UCSD-AML1 (cell line): ENCODE results near the gene FBLL1.
A peak's percentile ranks its signal among the peaks of the same experiment; 100 is the strongest.
"Not testable (repeated sequence)": the region's sequence is repeated elsewhere in the genome, so short reads cannot be mapped to it uniquely, and the experiment has no call there.

Experiments used
- DNase-seq: peaks from one replicate; lab custom pipeline; 2025; ENCODE audit not compliant: unreplicated experiment; lab: John Stamatoyannopoulos, UW

FBLL1 gene

GRCh38 chr5:168528521-168529373 lies at the start of gene FBLL1:
FBLL1 (plus strand) TSS chr5:168529305; CDS start chr5:168529505, 200 bp downstream.
- no peak for DNase-seq

GRCh38 chr5:168480601-168481000 lies 48.5 kb upstream of the FBLL1 start:
- DNase-seq = no peak

- DNase-seq = no peak
Measured at GRCh38 chr5:168481330-168481788, 47.7 kb upstream of the FBLL1 start.

- DNase-seq = no peak
Measured at GRCh38 chr5:168482361-168482760, 46.7 kb upstream of the FBLL1 start.

- DNase-seq = peak; percentile 92
Measured at GRCh38 chr5:168486136-168486879, 42.8 kb upstream of the FBLL1 start, which contains the start of gene RARS1. RARS1 (plus strand) TSS chr5:168486471; CDS start chr5:168486499, 28 bp downstream.

GRCh38 chr5:168489059-168489458 lies 40.0 kb upstream of the FBLL1 start:
- DNase-seq = no peak

- DNase-seq = no peak
Measured at GRCh38 chr5:168494057-168494555, 35.0 kb upstream of the FBLL1 start.

GRCh38 chr5:168502563-168503237 lies 26.4 kb upstream of the FBLL1 start:
- DNase-seq = no peak

- DNase-seq = no peak
Measured at GRCh38 chr5:168513861-168514428, 15.2 kb upstream of the FBLL1 start.

- DNase-seq = no peak
Measured at GRCh38 chr5:168525856-168526255, 3.2 kb upstream of the FBLL1 start.

GRCh38 chr5:168527756-168528295 lies 1.3 kb upstream of the FBLL1 start:
- no peak for DNase-seq

- no peak for DNase-seq
Measured at GRCh38 chr5:168529374-168530234, 499 bp downstream of the FBLL1 start.

- DNase-seq = no peak
Measured at GRCh38 chr5:168530621-168531150, 1.6 kb downstream of the FBLL1 start.

GRCh38 chr5:168531191-168531590 lies 2.1 kb downstream of the FBLL1 start:
- DNase-seq = no peak

GRCh38 chr5:168531987-168532864 lies 3.1 kb downstream of the FBLL1 start:
- DNase-seq = no peak

- not testable (repeated sequence) for DNase-seq
Measured at GRCh38 chr5:168534351-168534750, 5.2 kb downstream of the FBLL1 start.

- DNase-seq = no peak
Measured at GRCh38 chr5:168537176-168537575, 8.1 kb downstream of the FBLL1 start.

- DNase-seq = no peak
Measured at GRCh38 chr5:168549554-168549953, 20.4 kb downstream of the FBLL1 start.
